GM18505 (cell line): ENCODE data around the gene NUMB.

Source experiments
- ATAC-seq: cut with Tn5 transposase; IDR thresholded peaks from one replicate; pipeline ENCODE4 v1.9.1; 2021; ENCODE audit not compliant: unreplicated experiment
- POLR2A ChIP-seq: IDR thresholded peaks from 4 replicates; pipeline ENCODE4 v1.6.1; 2011; ENCODE audit warnings: borderline replicate concordance; ENCODE audit not compliant: insufficient read depth, insufficient read length; ENCODE audit errors: extremely low read depth

NUMB gene

GRCh38 chr14:73225496-73225895 is 232.8 kb downstream of the NUMB start:
- ATAC-seq: no peak
- TF ChIP-seq POLR2A: no peak
